H1 (cell line): Measurements from ENCODE around the gene CST1. TPM values are rescaled to one million over a fixed set of nuclear protein-coding genes. Genes with fewer than 3 reads are reported as not detected.

ENCODE experiments used
- CTCF ChIA-PET: fragments of 300-600 bp; sonication (Branson Sonifier 250); formaldehyde crosslinking; loops from one replicate; lab custom pipeline; 2021; ENCODE audit not compliant: partially characterized antibody; lab: Charles Lee
- POLR2A ChIA-PET: fragments of 300-600 bp; sonication (Branson Sonifier 250); formaldehyde crosslinking; loops from one replicate; lab custom pipeline; 2021; ENCODE audit warnings: inconsistent platforms; ENCODE audit not compliant: partially characterized antibody; lab: Charles Lee
- DNase-seq, 2 experiments: peaks; one replicate each; pipeline versions ENCODE4 v3.0.0 to v3.0.0-alpha.2; 2010 to 2022; ENCODE audit warnings: low spot score in 2 of 2, low read depth in 1 of 2, mixed read lengths in 1 of 2
- FAIRE-seq: peaks from 2 replicates; lab custom pipeline; 2011; peaks lifted over from hg19 to GRCh38; lab: Jason Lieb, UNC
- H2AFZ ChIP-seq: 2 replicates; pipeline ENCODE4 v1.8.1; 2012; ENCODE audit warnings: low read length, inconsistent platforms
- H2AK5ac ChIP-seq: 2 replicates; pipeline ENCODE4 v1.6.1; 2013; ENCODE audit warnings: low read depth, low read length
- H2BK120ac ChIP-seq: replicated peaks from 2 replicates; pipeline ENCODE3; 2013; ENCODE audit warnings: low read depth, low read length, inconsistent platforms
- H2BK12ac ChIP-seq: 2 replicates; pipeline ENCODE4 v1.6.1; 2013; ENCODE audit warnings: low read depth, low read length
- H2BK15ac ChIP-seq: 2 replicates; pipeline ENCODE4 v1.6.1; 2013; ENCODE audit warnings: low read length
- H2BK20ac ChIP-seq: 2 replicates; pipeline ENCODE4 v1.6.1; 2013; ENCODE audit warnings: low read length
- H2BK5ac ChIP-seq: 2 replicates; pipeline ENCODE4 v1.6.1; 2013; ENCODE audit warnings: low read depth, low read length
- H3K14ac ChIP-seq: 2 replicates; pipeline ENCODE4 v1.6.1; 2013; ENCODE audit warnings: inconsistent platforms; ENCODE audit not compliant: insufficient read length
- H3K18ac ChIP-seq: 2 replicates; pipeline ENCODE4 v1.6.1; 2013; ENCODE audit warnings: low read length; ENCODE audit errors: extremely low read depth
- H3K23ac ChIP-seq: 2 replicates; pipeline ENCODE4 v1.6.1; 2013; ENCODE audit warnings: inconsistent platforms; ENCODE audit not compliant: insufficient read length
- H3K23me2 ChIP-seq: 2 replicates; pipeline ENCODE4 v1.6.1; 2013; ENCODE audit warnings: low read depth, low read length
- H3K27ac ChIP-seq: 2 replicates; pipeline ENCODE4 v1.6.1; 2011; ENCODE audit warnings: low read depth, low read length, inconsistent platforms
- H3K27me3 ChIP-seq, 4 experiments: replicated peaks in 1 of 4; 1 replicate in 1 of 4; 2 replicates in 3 of 4; pipeline versions ENCODE4 v1.6.1 to v1.8.1; 2011 to 2013; ENCODE audit warnings: low read length in 3 of 4, mild to moderate bottlenecking in 3 of 4, inconsistent platforms in 2 of 4, mixed read lengths in 2 of 4, moderate library complexity in 1 of 4; ENCODE audit not compliant: control insufficient read depth in 3 of 4, insufficient read depth in 3 of 4; ENCODE audit errors: extremely low read depth in 1 of 4
- H3K36me3 ChIP-seq, 4 experiments: 2 replicates each; pipeline versions ENCODE4 v1.6.1 to v1.8.1; 2011 to 2013; ENCODE audit warnings: mild to moderate bottlenecking in 4 of 4, low read length in 3 of 4, moderate library complexity in 2 of 4, control low read depth in 1 of 4, inconsistent platforms in 1 of 4; ENCODE audit not compliant: insufficient read depth in 4 of 4, control insufficient read depth in 2 of 4
- H3K4ac ChIP-seq: replicated peaks from 2 replicates; pipeline ENCODE3; 2013; ENCODE audit warnings: low read length, low read depth, mixed read lengths, inconsistent platforms; ENCODE audit not compliant: insufficient read length
- H3K4me1 ChIP-seq, 4 experiments: replicated peaks in 1 of 4; 1 replicate in 1 of 4; 2 replicates in 3 of 4; pipeline versions ENCODE4 v1.6.1 to v1.8.1; 2011 to 2013; ENCODE audit warnings: low read length in 3 of 4, inconsistent platforms in 2 of 4, mixed read lengths in 1 of 4; ENCODE audit not compliant: insufficient read depth in 4 of 4, control insufficient read depth in 3 of 4
- H3K4me2 ChIP-seq, 2 experiments: 2 replicates each; pipeline versions ENCODE4 v1.6.1 to v1.8.1; 2011 to 2013; ENCODE audit warnings: low read depth in 2 of 2, low read length in 2 of 2, control low read depth in 1 of 2, inconsistent platforms in 1 of 2, mild to moderate bottlenecking in 1 of 2; ENCODE audit not compliant: insufficient read depth in 1 of 2
- H3K4me3 ChIP-seq, 4 experiments: fragments of 200-600, 300-600 bp in 1 of 4; sonication (generic), shearing (Covaris generic), sonication (Bioruptor Twin) in 1 of 4; 2 replicates each; pipeline versions ENCODE4 v1.5.1 to v1.8.1; 2011 to 2016; ENCODE audit warnings: low read length in 4 of 4, low read depth in 3 of 4, control low read depth in 2 of 4, inconsistent platforms in 2 of 4, mild to moderate bottlenecking in 2 of 4, mixed read lengths in 1 of 4, moderate library complexity in 1 of 4; ENCODE audit not compliant: insufficient read depth in 2 of 4; ENCODE audit errors: extremely low read depth in 1 of 4
- H3K56ac ChIP-seq: replicated peaks from 2 replicates; pipeline ENCODE3; 2013; ENCODE audit warnings: low read depth, mild to moderate bottlenecking, mixed read lengths, low read length, inconsistent platforms; ENCODE audit not compliant: insufficient read length
- H3K79me1 ChIP-seq: 2 replicates; pipeline ENCODE4 v1.6.1; 2013; ENCODE audit warnings: low read depth, low read length, control low read depth
- H3K79me2 ChIP-seq, 2 experiments: 2 replicates each; pipeline versions ENCODE4 v1.6.1 to v1.8.1; 2012 to 2013; ENCODE audit warnings: low read length in 2 of 2, mild to moderate bottlenecking in 2 of 2, inconsistent platforms in 1 of 2; ENCODE audit not compliant: insufficient read depth in 2 of 2, control insufficient read depth in 1 of 2
- H3K9ac ChIP-seq, 4 experiments: replicated peaks in 1 of 4; 1 replicate in 1 of 4; 2 replicates in 3 of 4; pipeline versions ENCODE4 v1.6.1 to v1.8.1; 2011 to 2013; ENCODE audit warnings: low read depth in 3 of 4, low read length in 3 of 4, control low read depth in 2 of 4, mild to moderate bottlenecking in 2 of 4, moderate library complexity in 2 of 4, inconsistent platforms in 1 of 4; ENCODE audit errors: extremely low read depth in 1 of 4
- H3K9me3 ChIP-seq, 2 experiments: 2 replicates each; pipeline versions ENCODE4 v1.6.1 to v1.8.1; 2012 to 2013; ENCODE audit warnings: mild to moderate bottlenecking in 2 of 2, moderate library complexity in 2 of 2, control low read depth in 1 of 2, inconsistent platforms in 1 of 2, low read depth in 1 of 2, low read length in 1 of 2, mixed read lengths in 1 of 2; ENCODE audit not compliant: insufficient read depth in 2 of 2
- H4K20me1 ChIP-seq, 2 experiments: replicated peaks in 1 of 2; 2 replicates each; pipeline versions ENCODE3 to v1.8.1; 2011 to 2013; ENCODE audit warnings: inconsistent platforms in 2 of 2, low read length in 2 of 2, mild to moderate bottlenecking in 1 of 2; ENCODE audit not compliant: insufficient read depth in 2 of 2, control insufficient read depth in 1 of 2
- H4K5ac ChIP-seq: 2 replicates; pipeline ENCODE4 v1.6.1; 2013; ENCODE audit warnings: low read length, low read depth, mixed read lengths, inconsistent platforms; ENCODE audit not compliant: insufficient read length
- H4K8ac ChIP-seq: 2 replicates; pipeline ENCODE4 v1.8.0; 2013; ENCODE audit warnings: mild to moderate bottlenecking, moderate library complexity, low read length, inconsistent platforms; ENCODE audit not compliant: insufficient read depth; ENCODE audit errors: extremely low read depth
- H4K91ac ChIP-seq: replicated peaks from 2 replicates; pipeline ENCODE3; 2013; ENCODE audit warnings: low read length, mixed read lengths, inconsistent platforms; ENCODE audit not compliant: insufficient read length
- ASH2L ChIP-seq: fragments of 200-600, 300-600 bp; sonication (generic); IDR thresholded peaks from one replicate; pipeline ENCODE4 v1.7.1; 2017; ENCODE audit warnings: low read length
- BCL11A ChIP-seq, 2 experiments: IDR thresholded peaks; one replicate each; pipeline ENCODE4 v1.6.1; 2011; ENCODE audit warnings: low read depth in 2 of 2, low read length in 2 of 2, mild to moderate bottlenecking in 2 of 2
- BRCA1 ChIP-seq: IDR thresholded peaks from 2 replicates; pipeline ENCODE4 v1.6.1; 2012; ENCODE audit warnings: low read depth, low read length, improper control_type of control experiment
- CBX5 ChIP-seq: fragments of 300-800, 300-1000 bp; sonication (generic); IDR thresholded peaks from 2 replicates; pipeline ENCODE4 v1.7.1; 2016; ENCODE audit warnings: antibody characterized with exemption, low read length, low read depth
- CREB1 ChIP-seq: IDR thresholded peaks from 2 replicates; pipeline ENCODE4 v1.6.1; 2012; ENCODE audit warnings: inconsistent platforms
- EZH2 ChIP-seq: fragments of 200-600 bp; sonication (generic); IDR thresholded peaks from 2 replicates; pipeline ENCODE4 v1.7.1; 2012; ENCODE audit warnings: low read depth, mild to moderate bottlenecking, moderate library complexity, low read length, inconsistent platforms; ENCODE audit not compliant: severe bottlenecking
- GABPA ChIP-seq: IDR thresholded peaks from 2 replicates; pipeline ENCODE4 v1.6.1; 2011; ENCODE audit warnings: mild to moderate bottlenecking, low read length, moderate library complexity, borderline replicate concordance; ENCODE audit not compliant: insufficient read depth
- HDAC6 ChIP-seq: IDR thresholded peaks from one replicate; pipeline ENCODE4 v1.7.1; 2012; ENCODE audit warnings: low read depth, mild to moderate bottlenecking, inconsistent platforms, low read length, moderate library complexity
- KDM4A ChIP-seq: IDR thresholded peaks from one replicate; pipeline ENCODE4 v1.7.1; 2012; ENCODE audit warnings: low read depth, mild to moderate bottlenecking, moderate library complexity, low read length, inconsistent platforms; ENCODE audit not compliant: severe bottlenecking
- NANOG ChIP-seq: IDR thresholded peaks from 2 replicates; pipeline ENCODE4 v1.6.1; 2011; ENCODE audit warnings: low read length, low read depth, mild to moderate bottlenecking, inconsistent platforms; ENCODE audit not compliant: insufficient read depth, poor library complexity, severe bottlenecking
- RBBP5 ChIP-seq: IDR thresholded peaks from 2 replicates; pipeline ENCODE4 v1.7.1; 2012; ENCODE audit warnings: low read depth, mild to moderate bottlenecking, inconsistent platforms, low read length, moderate library complexity, borderline replicate concordance
- SIRT6 ChIP-seq: IDR thresholded peaks from one replicate; pipeline ENCODE4 v1.7.1; 2012; ENCODE audit warnings: low read length, inconsistent platforms
- SRF ChIP-seq: IDR thresholded peaks from 2 replicates; pipeline ENCODE4 v1.6.1; 2011; ENCODE audit warnings: mild to moderate bottlenecking, low read depth, low read length, moderate library complexity
- TAF7 ChIP-seq: optimal IDR thresholded peaks from 2 replicates; pipeline ENCODE3; 2011; ENCODE audit warnings: low read depth, mild to moderate bottlenecking, inconsistent platforms, low read length, moderate library complexity, borderline replicate concordance
- WGBS, 2 experiments: shearing (Covaris generic) in 1 of 2; methylation state at CpG; one replicate each; pipeline versions ENCODE4 v1.1.6 to v1.1.7; 2013 to 2015; ENCODE audit warnings: low lambda C conversion rate in 2 of 2, mixed read lengths in 2 of 2, inconsistent platforms in 1 of 2, low coverage in 1 of 2, missing lambda C conversion rate in 1 of 2; ENCODE audit not compliant: insufficient replicate concordance in 2 of 2, insufficient coverage in 1 of 2, insufficient read length in 1 of 2; ENCODE audit errors: extremely low coverage in 1 of 2, missing lambda C conversion rate in 1 of 2; 5-methylcytosine and 5-hydroxymethylcytosine counted together
- polyA plus RNA-seq, 7 experiments: library from polyadenylated mRNA; depleted of rRNA in 3 of 7; stranded (reverse) in 5 of 7; unstranded in 2 of 7; fragments of >200 nt in 5 of 7; fragments of 200-250 nt in 2 of 7; gene quantifications; 1 replicate in 5 of 7; 2 replicates in 1 of 7; 4 replicates in 1 of 7; pipeline versions ENCODE4 v1.2.1 to v1.2.3, GENCODE V29; 2011 to 2013; ENCODE audit warnings: missing spikeins in 2 of 7, mixed read lengths in 2 of 7
- total RNA-seq: library from RNA; stranded (reverse); fragmentation: NEBNext Ultra II Directional; extraction: Animal tissue kit (Norgen Biotek cat#: 25700); gene quantifications from 2 replicates; pipeline ENCODE4 v1.2.1, GENCODE V29; 2021
- TF ChIP-seq, protein P1 (sequence below): IDR thresholded peaks from 2 replicates; pipeline ENCODE4 v1.6.1; 2012; ENCODE audit warnings: inconsistent platforms

CST1 gene
- total and polyA plus RNA-seq, 2 of the 8 experiments (the other 6 are each of a cell fraction or from before 2014, with no cell fraction given): 2.3 to 2.9 TPM

DNA sequence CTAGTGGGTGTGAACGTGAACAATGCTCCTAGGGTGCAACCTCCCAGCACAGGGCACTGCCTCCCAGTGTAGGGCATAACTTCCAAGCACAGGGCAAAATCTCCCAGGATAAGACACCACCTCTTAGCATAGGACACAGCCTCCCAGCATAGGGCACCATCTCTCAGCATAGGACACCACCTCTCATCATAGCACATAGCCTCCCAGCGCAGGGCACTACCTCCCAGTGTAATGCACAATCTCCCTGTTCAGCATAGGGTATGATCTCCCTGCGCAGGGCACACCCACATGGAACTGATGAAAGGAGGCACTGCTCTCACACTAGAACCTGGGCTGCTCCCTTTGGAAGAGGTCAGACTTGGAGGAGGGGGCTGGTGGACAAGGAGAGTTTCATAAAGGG lies 21.3 kb upstream of the CST1 start:
- Histone ChIP-seq H2BK120ac (no peak overlapping the region), H3K9me3 (no peaks in the 10 kb centered on the region), H3K27me3 (peaks cover 0 to 4% (median 1%) of the 10 kb centered on the region in 4 experiments; a peak in 4 of 7 replicates), H4K20me1 (no peaks in the 10 kb centered on the region), H3K4me1 (peaks cover 0 to 14% (median 5%) of the 10 kb centered on the region in 4 experiments; a peak in 6 of 7 replicates), H3K14ac (no peak overlapping the region), H3K36me3 (no peaks in the 10 kb centered on the region), H3K23me2 (no peaks in the 10 kb centered on the region; the same call in 1 of the 2 replicates), H4K8ac (no peak overlapping the region), H2BK20ac (no peak overlapping the region), H3K4ac (no peak overlapping the region), H2AK5ac (peak overlapping the region; percentile 19; the same call in 1 of the 2 replicates), H3K79me1 (no peaks in the 10 kb centered on the region), H3K23ac (no peak overlapping the region), H4K5ac (no peak overlapping the region), H3K18ac (no peak overlapping the region), H4K91ac (peak overlapping the region; percentile 65), H3K4me2 (no peak overlapping the region), H2BK5ac (no peak overlapping the region), H3K56ac (no peak overlapping the region), H2BK12ac (no peak overlapping the region), H2BK15ac (no peak overlapping the region; the same call in 1 of the 2 replicates), H2AFZ (no peak overlapping the region), H3K4me3 (no peak overlapping the region), H3K9ac (no peak overlapping the region), H3K79me2 (no peaks in the 10 kb centered on the region), H3K27ac (no peak overlapping the region)
- TF ChIP-seq GABPA (no peak), BRCA1 (no peak), TAF7 (no peak), HDAC6 (no peak), SRF (no peak), SIRT6 (no peak), KDM4A (no peak), CREB1 (no peak), ASH2L (no peak), EZH2 (no peak), NANOG (no peak), RBBP5 (no peak), CBX5 (no peak), BCL11A (IDR thresholded peaks at IDR 0.05; ENCODE audit: low read depth in 2 of 2, low read length in 2 of 2) (no peak)
- TF ChIP-seq, protein P1, sequence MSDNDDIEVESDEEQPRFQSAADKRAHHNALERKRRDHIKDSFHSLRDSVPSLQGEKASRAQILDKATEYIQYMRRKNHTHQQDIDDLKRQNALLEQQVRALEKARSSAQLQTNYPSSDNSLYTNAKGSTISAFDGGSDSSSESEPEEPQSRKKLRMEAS: no peak
- ChIA-PET POLR2A (no interaction called here), CTCF (no interaction called here)
- DNase-seq (no peak), FAIRE-seq (no peak)
- 90% methylated on average over 3 of the region's 3 CpGs; no CpG with 5 or more reads in 1 of the 2 experiments for WGBS, 2 experiments
